HEK293 (cell line): ENCODE measurements around the gene CCSER2.

Source experiments
- SP2 ChIP-seq: fragments of 450-650 bp; formaldehyde crosslinking; IDR thresholded peaks from 2 replicates; pipeline ENCODE4 v1.5.1; 2016; ENCODE audit warnings: missing biosample characterization, missing genetic modification characterization
- ZIC2 ChIP-seq: fragments of 450-650 bp; formaldehyde crosslinking; IDR thresholded peaks from 2 replicates; pipeline ENCODE4 v1.5.1; 2016; ENCODE audit warnings: missing biosample characterization, missing genetic modification characterization
- ZNF501 ChIP-seq: fragments of 450-650 bp; formaldehyde crosslinking; IDR thresholded peaks from 2 replicates; pipeline ENCODE4 v1.5.1; 2016; ENCODE audit warnings: missing biosample characterization, missing genetic modification characterization
- ZNF837 ChIP-seq: fragments of 450-650 bp; formaldehyde crosslinking; IDR thresholded peaks from 2 replicates; pipeline ENCODE4 v1.5.1; 2016; ENCODE audit warnings: missing biosample characterization, missing genetic modification characterization
- TF ChIP-seq, protein P1 (sequence below): fragments of 450-650 bp; formaldehyde crosslinking; IDR thresholded peaks from 2 replicates; pipeline ENCODE4 v1.5.1; 2016; ENCODE audit warnings: missing biosample characterization, missing genetic modification characterization, low read depth
- TF ChIP-seq, protein P2 (sequence below): sonication (generic); formaldehyde crosslinking; IDR thresholded peaks from 2 replicates; pipeline ENCODE4 v1.8.1; 2022; ENCODE audit warnings: mild to moderate bottlenecking, moderate library complexity, missing genetic modification reagents
- TF ChIP-seq, protein P3 (sequence below): fragments of 450-650 bp; formaldehyde crosslinking; IDR thresholded peaks from 2 replicates; pipeline ENCODE4 v1.5.1; 2016; ENCODE audit warnings: missing biosample characterization, missing genetic modification characterization
- TF ChIP-seq, protein P4 (sequence below): fragments of 450-650 bp; formaldehyde crosslinking; IDR thresholded peaks from 2 replicates; pipeline ENCODE4 v1.5.1; 2016; ENCODE audit warnings: missing biosample characterization, missing genetic modification characterization, low read depth
- TF ChIP-seq, protein P5 (sequence below): fragments of 450-650 bp; formaldehyde crosslinking; IDR thresholded peaks from 2 replicates; pipeline ENCODE4 v1.5.1; 2016; ENCODE audit warnings: missing biosample characterization, missing genetic modification characterization

DNA sequence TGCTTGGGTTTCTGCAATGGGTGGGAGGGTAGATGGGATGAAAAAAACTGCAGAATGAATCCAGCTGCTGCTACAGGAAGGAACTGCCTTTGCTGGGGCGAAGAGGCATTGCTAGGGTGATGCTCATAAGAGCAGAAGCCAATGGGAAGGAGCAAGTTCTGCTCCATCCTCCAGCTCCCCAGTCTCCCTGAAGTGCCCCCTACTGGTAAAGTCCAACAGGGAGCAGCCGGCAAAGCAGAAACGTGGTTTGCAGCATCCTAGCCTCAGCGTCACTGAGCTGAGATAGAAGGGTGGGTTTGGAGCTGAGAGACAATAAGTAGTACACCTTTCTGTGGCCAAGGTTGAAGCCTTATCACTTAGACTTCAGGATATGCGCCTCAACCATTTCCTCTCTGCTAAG, 220.5 kb downstream of the CCSER2 start:
- TF ChIP-seq, protein P1, sequence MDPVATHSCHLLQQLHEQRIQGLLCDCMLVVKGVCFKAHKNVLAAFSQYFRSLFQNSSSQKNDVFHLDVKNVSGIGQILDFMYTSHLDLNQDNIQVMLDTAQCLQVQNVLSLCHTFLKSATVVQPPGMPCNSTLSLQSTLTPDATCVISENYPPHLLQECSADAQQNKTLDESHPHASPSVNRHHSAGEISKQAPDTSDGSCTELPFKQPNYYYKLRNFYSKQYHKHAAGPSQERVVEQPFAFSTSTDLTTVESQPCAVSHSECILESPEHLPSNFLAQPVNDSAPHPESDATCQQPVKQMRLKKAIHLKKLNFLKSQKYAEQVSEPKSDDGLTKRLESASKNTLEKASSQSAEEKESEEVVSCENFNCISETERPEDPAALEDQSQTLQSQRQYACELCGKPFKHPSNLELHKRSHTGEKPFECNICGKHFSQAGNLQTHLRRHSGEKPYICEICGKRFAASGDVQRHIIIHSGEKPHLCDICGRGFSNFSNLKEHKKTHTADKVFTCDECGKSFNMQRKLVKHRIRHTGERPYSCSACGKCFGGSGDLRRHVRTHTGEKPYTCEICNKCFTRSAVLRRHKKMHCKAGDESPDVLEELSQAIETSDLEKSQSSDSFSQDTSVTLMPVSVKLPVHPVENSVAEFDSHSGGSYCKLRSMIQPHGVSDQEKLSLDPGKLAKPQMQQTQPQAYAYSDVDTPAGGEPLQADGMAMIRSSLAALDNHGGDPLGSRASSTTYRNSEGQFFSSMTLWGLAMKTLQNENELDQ (tag by site-specific recombination), result no peak
- TF ChIP-seq, protein P2, sequence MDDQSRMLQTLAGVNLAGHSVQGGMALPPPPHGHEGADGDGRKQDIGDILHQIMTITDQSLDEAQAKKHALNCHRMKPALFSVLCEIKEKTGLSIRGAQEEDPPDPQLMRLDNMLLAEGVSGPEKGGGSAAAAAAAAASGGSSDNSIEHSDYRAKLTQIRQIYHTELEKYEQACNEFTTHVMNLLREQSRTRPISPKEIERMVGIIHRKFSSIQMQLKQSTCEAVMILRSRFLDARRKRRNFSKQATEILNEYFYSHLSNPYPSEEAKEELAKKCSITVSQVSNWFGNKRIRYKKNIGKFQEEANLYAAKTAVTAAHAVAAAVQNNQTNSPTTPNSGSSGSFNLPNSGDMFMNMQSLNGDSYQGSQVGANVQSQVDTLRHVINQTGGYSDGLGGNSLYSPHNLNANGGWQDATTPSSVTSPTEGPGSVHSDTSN (CRISPR knock-in tag), result no peak
- TF ChIP-seq SP2 (tag by site-specific recombination), result no peak
- TF ChIP-seq, protein P3, sequence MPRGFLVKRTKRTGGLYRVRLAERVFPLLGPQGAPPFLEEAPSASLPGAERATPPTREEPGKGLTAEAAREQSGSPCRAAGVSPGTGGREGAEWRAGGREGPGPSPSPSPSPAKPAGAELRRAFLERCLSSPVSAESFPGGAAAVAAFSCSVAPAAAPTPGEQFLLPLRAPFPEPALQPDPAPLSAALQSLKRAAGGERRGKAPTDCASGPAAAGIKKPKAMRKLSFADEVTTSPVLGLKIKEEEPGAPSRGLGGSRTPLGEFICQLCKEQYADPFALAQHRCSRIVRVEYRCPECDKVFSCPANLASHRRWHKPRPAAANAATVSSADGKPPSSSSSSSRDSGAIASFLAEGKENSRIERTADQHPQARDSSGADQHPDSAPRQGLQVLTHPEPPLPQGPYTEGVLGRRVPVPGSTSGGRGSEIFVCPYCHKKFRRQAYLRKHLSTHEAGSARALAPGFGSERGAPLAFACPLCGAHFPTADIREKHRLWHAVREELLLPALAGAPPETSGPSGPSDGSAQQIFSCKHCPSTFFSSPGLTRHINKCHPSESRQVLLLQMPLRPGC (tag by site-specific recombination), result no peak
- no peak for TF ChIP-seq ZIC2 (tag by site-specific recombination)
- TF ChIP-seq, protein P4, sequence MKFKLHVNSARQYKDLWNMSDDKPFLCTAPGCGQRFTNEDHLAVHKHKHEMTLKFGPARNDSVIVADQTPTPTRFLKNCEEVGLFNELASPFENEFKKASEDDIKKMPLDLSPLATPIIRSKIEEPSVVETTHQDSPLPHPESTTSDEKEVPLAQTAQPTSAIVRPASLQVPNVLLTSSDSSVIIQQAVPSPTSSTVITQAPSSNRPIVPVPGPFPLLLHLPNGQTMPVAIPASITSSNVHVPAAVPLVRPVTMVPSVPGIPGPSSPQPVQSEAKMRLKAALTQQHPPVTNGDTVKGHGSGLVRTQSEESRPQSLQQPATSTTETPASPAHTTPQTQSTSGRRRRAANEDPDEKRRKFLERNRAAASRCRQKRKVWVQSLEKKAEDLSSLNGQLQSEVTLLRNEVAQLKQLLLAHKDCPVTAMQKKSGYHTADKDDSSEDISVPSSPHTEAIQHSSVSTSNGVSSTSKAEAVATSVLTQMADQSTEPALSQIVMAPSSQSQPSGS (tag by site-specific recombination), result no peak
- TF ChIP-seq ZNF501 (tag by site-specific recombination), result no peak
- TF ChIP-seq ZNF837, result no peak
- TF ChIP-seq, protein P5, sequence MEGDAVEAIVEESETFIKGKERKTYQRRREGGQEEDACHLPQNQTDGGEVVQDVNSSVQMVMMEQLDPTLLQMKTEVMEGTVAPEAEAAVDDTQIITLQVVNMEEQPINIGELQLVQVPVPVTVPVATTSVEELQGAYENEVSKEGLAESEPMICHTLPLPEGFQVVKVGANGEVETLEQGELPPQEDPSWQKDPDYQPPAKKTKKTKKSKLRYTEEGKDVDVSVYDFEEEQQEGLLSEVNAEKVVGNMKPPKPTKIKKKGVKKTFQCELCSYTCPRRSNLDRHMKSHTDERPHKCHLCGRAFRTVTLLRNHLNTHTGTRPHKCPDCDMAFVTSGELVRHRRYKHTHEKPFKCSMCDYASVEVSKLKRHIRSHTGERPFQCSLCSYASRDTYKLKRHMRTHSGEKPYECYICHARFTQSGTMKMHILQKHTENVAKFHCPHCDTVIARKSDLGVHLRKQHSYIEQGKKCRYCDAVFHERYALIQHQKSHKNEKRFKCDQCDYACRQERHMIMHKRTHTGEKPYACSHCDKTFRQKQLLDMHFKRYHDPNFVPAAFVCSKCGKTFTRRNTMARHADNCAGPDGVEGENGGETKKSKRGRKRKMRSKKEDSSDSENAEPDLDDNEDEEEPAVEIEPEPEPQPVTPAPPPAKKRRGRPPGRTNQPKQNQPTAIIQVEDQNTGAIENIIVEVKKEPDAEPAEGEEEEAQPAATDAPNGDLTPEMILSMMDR (tag by site-specific recombination), result no peak
